Endometrial microvascular endothelial cells (primary cell): ENCODE results near the gene MRPL21. TPM values are rescaled to one million over a fixed set of nuclear protein-coding genes. Genes with fewer than 3 reads are reported as not detected.
"Not testable (repeated sequence)": the region's sequence is repeated elsewhere in the genome, so short reads cannot be mapped to it uniquely, and the experiment has no call there.

ENCODE experiments used
- in situ Hi-C: cut with HindIII; loops from 2 replicates; pipeline ENCODE4 v1.10.0; 2017; ENCODE audit warnings: low sequenced_read_pairs, low pct_unique_long_range_greater_than_20kb; ENCODE audit errors: inconsistent ontology term
- total RNA-seq: library from RNA; depleted of rRNA; stranded (reverse); fragments of >200 nt; gene quantifications from one replicate; pipeline ENCODE4 v1.2.3, GENCODE V29; 2015; ENCODE audit errors: inconsistent ontology term

The MRPL21 gene
- total RNA-seq, 1 donor from 2014 or later, result 50.6 TPM

GRCh38 chr11:68882391-68882790 is 21.2 kb downstream of the MRPL21 start:
- in situ Hi-C loops, result no loop called here

GRCh38 chr11:68881320-68881719 is 22.3 kb downstream of the MRPL21 start:
- in situ Hi-C loops, result no loop called here

- in situ Hi-C loops, result no loop called here
Observed at GRCh38 chr11:68880851-68881250, 22.8 kb downstream of the MRPL21 start.

- in situ Hi-C loops, result no loop called here
Observed at GRCh38 chr11:68878022-68878421, 25.6 kb downstream of the MRPL21 start.

GRCh38 chr11:68872216-68873003 is 31.2 kb downstream of the MRPL21 start:
- in situ Hi-C loops, result no loop called here

- in situ Hi-C loops, result no loop called here
Observed at GRCh38 chr11:68870470-68870869, 33.2 kb downstream of the MRPL21 start.

- in situ Hi-C loops, result no loop called here
Observed at GRCh38 chr11:68868221-68868835, 35.3 kb downstream of the MRPL21 start.

GRCh38 chr11:68867066-68867465 is 36.6 kb downstream of the MRPL21 start:
- in situ Hi-C loops, result no loop called here

- in situ Hi-C loops, result no loop called here
Observed at GRCh38 chr11:68865241-68865640, 38.4 kb downstream of the MRPL21 start.

GRCh38 chr11:68863553-68864265 is 39.9 kb downstream of the MRPL21 start:
- in situ Hi-C loops, result no loop called here

- in situ Hi-C loops, result no loop called here
Observed at GRCh38 chr11:68862421-68862820, 41.2 kb downstream of the MRPL21 start.

- in situ Hi-C loops, result no loop called here
Observed at GRCh38 chr11:68859123-68859522, 44.5 kb downstream of the MRPL21 start.

- in situ Hi-C loops, result no loop called here
Observed at GRCh38 chr11:68857037-68857586, 46.5 kb downstream of the MRPL21 start.

GRCh38 chr11:68856425-68857030 is 47.1 kb downstream of the MRPL21 start:
- in situ Hi-C loops, result not testable (repeated sequence)

GRCh38 chr11:68855205-68855981 is 48.2 kb downstream of the MRPL21 start:
- in situ Hi-C loops, result no loop called here

- in situ Hi-C loops, result no loop called here
Observed at GRCh38 chr11:68854273-68854958, 49.2 kb downstream of the MRPL21 start.

GRCh38 chr11:68852628-68853027 is 51.0 kb downstream of the MRPL21 start:
- in situ Hi-C loops, result no loop called here

- in situ Hi-C loops, result no loop called here
Observed at GRCh38 chr11:68848429-68848828, 55.2 kb downstream of the MRPL21 start.
